Stimulated activated CD4-positive, alpha-beta T cell treated with anti-CD3 and anti-CD28 coated beads, TNF-alpha, amount 100 ng/mL, for 48 hours (primary cell): ENCODE results near the gene SNED1.

ENCODE experiments used
- DNase-seq, 3 donors: peaks; one replicate each; pipeline ENCODE4 v3.0.0-alpha.2; 2020; ENCODE audit warnings: low read depth in 3 of 3

The SNED1 gene

GRCh38 chr2:240960309-240960970 lies 38.0 kb upstream of the SNED1 start:
- DNase-seq: no peak

GRCh38 chr2:240960971-240961876 lies 37.2 kb upstream of the SNED1 start:
- DNase-seq: no peak

GRCh38 chr2:240961910-240962299 lies 36.5 kb upstream of the SNED1 start:
- DNase-seq: no peak

- DNase-seq: no peak
These were observed 35.9 kb upstream of the SNED1 start for GRCh38 chr2:240962300-240963064.

GRCh38 chr2:240963065-240963867 lies 35.2 kb upstream of the SNED1 start:
- DNase-seq: no peak

GRCh38 chr2:240963868-240964703 lies 34.3 kb upstream of the SNED1 start:
- no peak for DNase-seq

- no peak for DNase-seq
These were observed 33.6 kb upstream of the SNED1 start for GRCh38 chr2:240964704-240965295.

GRCh38 chr2:240965296-240965904 lies 33.0 kb upstream of the SNED1 start:
- no peak for DNase-seq

GRCh38 chr2:240965905-240966456 lies 32.4 kb upstream of the SNED1 start:
- no peak for DNase-seq

- DNase-seq: no peak
These were observed 31.9 kb upstream of the SNED1 start for GRCh38 chr2:240966457-240966905.

GRCh38 chr2:240966906-240967680 lies 31.3 kb upstream of the SNED1 start:
- no peak for DNase-seq

- no peak for DNase-seq
These were observed 30.5 kb upstream of the SNED1 start for GRCh38 chr2:240967681-240968621.

- no peak for DNase-seq
These were observed 29.4 kb upstream of the SNED1 start for GRCh38 chr2:240968731-240969624.

- no peak for DNase-seq
These were observed 28.3 kb upstream of the SNED1 start for GRCh38 chr2:240970104-240970503.

GRCh38 chr2:240970816-240971215 lies 27.6 kb upstream of the SNED1 start:
- no peak for DNase-seq

- no peak for DNase-seq
These were observed 26.2 kb upstream of the SNED1 start for GRCh38 chr2:240972201-240972600.
